HepG2 (cell line): ENCODE measurements around the gene SLC25A19. TPM values are rescaled to one million over a fixed set of nuclear protein-coding genes. Genes with fewer than 3 reads are reported as not detected.

Experiments
- ATAC-seq: fragments of 200-7000 bp; cut with Tn5 transposase; 3 replicates; pipeline ENCODE4 v1.9.1; 2020; ENCODE audit warnings: mild to moderate bottlenecking, moderate library complexity
- BruUV-seq: library from RNA; stranded (reverse); fragments of 400-500 nt; replicated peaks from 2 replicates; lab custom pipeline; 2021; lab: Mats Ljungman, UMichigan
- CTCF ChIA-PET: fragments of 300-600 bp; formaldehyde crosslinking; extraction: SDS; loops from one replicate; lab custom pipeline; 2021; ENCODE audit warnings: low total read pairs, inconsistent platforms, low intra/inter-chr PET ratio; lab: Yijun Ruan, JAX
- POLR2A ChIA-PET: fragments of 350-600 bp; sonication (Branson Sonifier 250); formaldehyde crosslinking; loops from one replicate; lab custom pipeline; 2020; ENCODE audit warnings: antibody characterized with exemption, inconsistent platforms; lab: Yijun Ruan, JAX
- DNase-seq: peaks from one replicate; pipeline ENCODE4 v3.0.0-alpha.2; 2015; ENCODE audit warnings: low spot score
- FAIRE-seq: peaks from 3 replicates; lab custom pipeline; 2011; peaks lifted over from hg19 to GRCh38; lab: Jason Lieb, UNC
- H2AFZ ChIP-seq: one replicate; pipeline ENCODE4 v1.6.1; 2011; ENCODE audit warnings: low read length, inconsistent platforms
- H3K27ac ChIP-seq: fragments of 300-600 bp; 3 replicates; pipeline ENCODE4 v1.8.0; 2011; ENCODE audit warnings: mixed run types, mild to moderate bottlenecking, mixed read lengths, low read length, inconsistent platforms; ENCODE audit not compliant: insufficient read depth; ENCODE audit errors: extremely low read length
- H3K27me3 ChIP-seq, 2 experiments: fragments of 200-600 bp in 1 of 2; 2 replicates in 1 of 2; 3 replicates in 1 of 2; pipeline versions ENCODE4 v1.6.0 to v1.8.0; 2011; ENCODE audit warnings: low read length in 2 of 2, mild to moderate bottlenecking in 2 of 2, moderate library complexity in 2 of 2, inconsistent platforms in 1 of 2; ENCODE audit not compliant: insufficient read depth in 2 of 2, control insufficient read depth in 1 of 2
- H3K36me3 ChIP-seq, 2 experiments: fragments of 200-600 bp in 1 of 2; replicated peaks in 1 of 2; 2 replicates in 1 of 2; 3 replicates in 1 of 2; pipeline versions ENCODE4 v1.5.1 to v1.8.0; 2011; ENCODE audit warnings: low read length in 2 of 2, inconsistent platforms in 1 of 2; ENCODE audit not compliant: insufficient read depth in 2 of 2, control insufficient read depth in 1 of 2
- H3K4me1 ChIP-seq: 2 replicates; pipeline ENCODE4 v1.5.1; 2012; ENCODE audit warnings: low read length, inconsistent platforms; ENCODE audit not compliant: insufficient read depth
- H3K4me2 ChIP-seq: 2 replicates; pipeline ENCODE4 v1.6.0; 2011; ENCODE audit warnings: low read depth, low read length, inconsistent platforms
- H3K4me3 ChIP-seq, 3 experiments: fragments of 200-600 bp in 1 of 3; sonication (generic), shearing (Covaris generic) in 1 of 3; replicated peaks in 1 of 3; 2 replicates each; pipeline ENCODE4 v1.5.1; 2011 to 2016; ENCODE audit warnings: low read length in 3 of 3, inconsistent platforms in 2 of 3, low read depth in 2 of 3, mild to moderate bottlenecking in 2 of 3, control low read depth in 1 of 3, mixed read lengths in 1 of 3; ENCODE audit not compliant: insufficient read depth in 1 of 3
- H3K79me2 ChIP-seq: one replicate; pipeline ENCODE4 v1.6.1; 2011; ENCODE audit warnings: low read length, inconsistent platforms; ENCODE audit not compliant: insufficient read depth
- H3K9ac ChIP-seq: 2 replicates; pipeline ENCODE4 v1.6.0; 2011; ENCODE audit warnings: mild to moderate bottlenecking, low read depth, low read length, inconsistent platforms; ENCODE audit not compliant: insufficient read depth
- H3K9me3 ChIP-seq: 2 replicates; pipeline ENCODE4 v1.5.1; 2012; ENCODE audit warnings: mild to moderate bottlenecking, low read length
- H4K20me1 ChIP-seq: 2 replicates; pipeline ENCODE4 v1.6.0; 2011; ENCODE audit warnings: inconsistent platforms, mild to moderate bottlenecking, low read length, moderate library complexity; ENCODE audit not compliant: insufficient read depth
- CEBPB ChIP-seq: IDR thresholded peaks from 2 replicates; pipeline ENCODE4 v1.6.1; 2011; ENCODE audit warnings: low read depth, low read length, improper control_type of control experiment, borderline replicate concordance
- CEBPG ChIP-seq: IDR thresholded peaks from 2 replicates; pipeline ENCODE4 v1.6.1; 2016
- CREM ChIP-seq, 2 experiments: sonication (generic) in 1 of 2; formaldehyde crosslinking in 1 of 2; IDR thresholded peaks; 2 replicates each; pipeline versions ENCODE4 v1.4.0 to v1.6.1; 2016 to 2020; ENCODE audit warnings: antibody characterized with exemption in 1 of 2, mild to moderate bottlenecking in 1 of 2, missing genetic modification reagents in 1 of 2
- HOXA5 ChIP-seq: sonication (generic); formaldehyde crosslinking; IDR thresholded peaks from 2 replicates; pipeline ENCODE4 v1.4.0; 2020; ENCODE audit warnings: missing genetic modification reagents
- LCORL ChIP-seq, 2 experiments: fragments of 450-650 bp in 1 of 2; sonication (generic) in 1 of 2; formaldehyde crosslinking in 1 of 2; IDR thresholded peaks; 2 replicates each; pipeline versions ENCODE4 v1.5.0 to v1.6.1; 2017 to 2020; ENCODE audit warnings: antibody characterized with exemption in 1 of 2, missing genetic modification reagents in 1 of 2
- MED13 ChIP-seq: sonication (generic); formaldehyde crosslinking; IDR thresholded peaks from 2 replicates; pipeline ENCODE4 v1.5.0; 2020; ENCODE audit warnings: missing genetic modification reagents
- MIER2 ChIP-seq: IDR thresholded peaks from 2 replicates; pipeline ENCODE4 v1.6.1; 2016; ENCODE audit warnings: missing biosample characterization, missing genetic modification reagents
- RXRB ChIP-seq: IDR thresholded peaks from 2 replicates; pipeline ENCODE4 v1.6.1; 2016; ENCODE audit warnings: borderline replicate concordance, missing genetic modification reagents, missing compliant biosample characterization
- TCF7 ChIP-seq: sonication (generic); IDR thresholded peaks from 2 replicates; pipeline ENCODE4 v1.6.1; 2016; ENCODE audit warnings: antibody characterized with exemption, low read depth
- ZNF232 ChIP-seq: sonication (generic); formaldehyde crosslinking; IDR thresholded peaks from 2 replicates; pipeline ENCODE4 v1.4.0; 2020; ENCODE audit warnings: missing genetic modification reagents, borderline replicate concordance
- ZNF362 ChIP-seq: sonication (generic); formaldehyde crosslinking; IDR thresholded peaks from 2 replicates; pipeline ENCODE4 v1.4.0; 2020; ENCODE audit warnings: missing genetic modification reagents, mild to moderate bottlenecking, borderline replicate concordance
- ZNF672 ChIP-seq: sonication (generic); formaldehyde crosslinking; IDR thresholded peaks from 2 replicates; pipeline ENCODE4 v1.8.1; 2022; ENCODE audit warnings: missing genetic modification reagents
- WGBS: methylation state at CpG from one replicate; pipeline ENCODE4 v1.1.6; 2017; ENCODE audit warnings: low lambda C conversion rate; 5-methylcytosine and 5-hydroxymethylcytosine counted together
- in situ Hi-C: cut with HindIII; loops from 2 replicates; pipeline ENCODE4 v1.10.0; 2017; ENCODE audit warnings: low pct_unique_long_range_greater_than_20kb; ENCODE audit not compliant: extremely low pct_ligation_motif_present
- intact Hi-C: fragments of 100-400 bp; cut with micrococcal nuclease; formaldehyde crosslinking; loops from one replicate; pipeline ENCODE4 v1.10.0; 2022; ENCODE audit not compliant: unreplicated experiment
- polyA plus RNA-seq, 8 experiments: library from polyadenylated mRNA; depleted of rRNA in 3 of 8; stranded (reverse) in 7 of 8; unstranded in 1 of 8; fragments of >200 nt; fragmentation: Illumina TruSeq in 4 of 8; extraction: Trizol in 4 of 8; gene quantifications; 2 replicates each; pipeline versions ENCODE4 v1.2.1 to v1.2.3, GENCODE V29; 2011 to 2016; ENCODE audit warnings: low read depth in 4 of 8, missing spikeins in 1 of 8, mixed read lengths in 1 of 8; ENCODE audit not compliant: insufficient read depth in 1 of 8
- total RNA-seq, 5 experiments: library from RNA; depleted of rRNA; stranded (reverse); fragments of >200 nt; fragmentation: Illumina TruSeq; extraction: Trizol; gene quantifications; 2 replicates each; pipeline ENCODE4 v1.2.3, GENCODE V29; 2016; ENCODE audit warnings: low read depth in 1 of 5
- TF ChIP-seq, protein P1 (sequence below): IDR thresholded peaks from 2 replicates; pipeline ENCODE4 v1.6.1; 2012; ENCODE audit warnings: inconsistent platforms

The SLC25A19 gene
- total and polyA plus RNA-seq, 2 of the 13 experiments (the other 11 are each of a cell fraction or from before 2014, with no cell fraction given): 24.4 to 41.4 TPM

DNA sequence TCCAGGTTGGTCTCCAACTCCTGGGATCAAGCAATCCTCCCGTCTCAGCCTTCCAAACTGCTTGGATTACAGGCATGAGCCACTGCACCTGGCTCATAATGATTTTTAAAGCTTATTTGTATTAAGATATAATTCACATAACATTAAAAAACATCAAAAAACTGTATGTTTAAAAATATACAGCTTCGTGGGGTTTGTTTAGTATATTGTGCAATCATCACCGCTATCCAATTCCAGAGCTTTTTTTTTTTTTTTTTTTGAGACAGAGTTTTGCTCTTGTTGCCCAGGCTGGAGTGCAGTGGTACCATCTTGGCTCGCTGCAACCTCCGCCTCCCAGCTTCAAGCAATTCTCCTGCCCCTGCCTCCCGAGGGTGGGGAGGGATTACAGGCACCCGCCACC, 11.0 kb upstream of the SLC25A19 start:
- Histone ChIP-seq H3K4me3 (no peak overlapping the region), H3K36me3 (no peaks in the 10 kb centered on the region), H3K9ac (no peak overlapping the region), H3K79me2 (no peaks in the 10 kb centered on the region), H3K4me2 (no peak overlapping the region), H3K27me3 (no peaks in the 10 kb centered on the region), H2AFZ (no peak overlapping the region), H3K27ac (no peak overlapping the region), H3K4me1 (peaks cover 30% of the 10 kb centered on the region), H3K9me3 (no peaks in the 10 kb centered on the region), H4K20me1 (no peaks in the 10 kb centered on the region)
- CTCF ChIA-PET: no interaction called here
- BruUV-seq: no TSS peak
- in situ Hi-C loops (no loop called here), intact Hi-C loops (no loop called here)
- FAIRE-seq (no peak), ATAC-seq (no peak), DNase-seq (no peak)
- TF ChIP-seq CEBPB (peak; percentile 74; the same call in 1 of the 2 replicates), CEBPG (CRISPR knock-in tag) (peak; percentile 42; the same call in 1 of the 2 replicates), TCF7 (no peak), ZNF362 (0 out of 2 replicates have a peak, but pooled peaks have one; percentile 13)
- POLR2A ChIA-PET: interaction anchor here (0.9 to 1.0 kb wide), 2 partner anchors 11 to 94 kb away, joined by 3 to 4 read pairs; partner anchors contain the start of gene SLC25A19
- WGBS: 68% methylated on average over 7 of the region's 7 CpGs

- intact Hi-C loops (loop anchor here (1.0 kb wide), 1 partner anchor 14 kb away; no protein-coding TSS in a partner anchor), in situ Hi-C loops (no loop called here)
- peak; percentile 96 for FAIRE-seq
- 13% methylated on average over 8 of the region's 8 CpGs for WGBS
- H3K79me2 ChIP-seq: no peaks in the 10 kb centered on the region
- ATAC-seq: peak; percentile 93
- no peaks in the 10 kb centered on the region for H3K27me3 ChIP-seq
- peaks cover 60% of the 10 kb centered on the region for H3K4me1 ChIP-seq
- BruUV-seq: TSS peak; percentile 92
- peak; percentile 98 for DNase-seq
- H3K4me3 ChIP-seq: peak overlapping the region; percentile 43 to 58 (median 46)
- H3K27ac ChIP-seq: peak overlapping the region; percentile 85
- peak overlapping the region; percentile 43 for H2AFZ ChIP-seq
- CTCF ChIA-PET: interaction anchor here (0.8 kb wide), 1 partner anchor 109 kb away, joined by 3 read pairs; no protein-coding TSS in a partner anchor
- H3K9ac ChIP-seq: peak overlapping the region; percentile 62
- no peaks in the 10 kb centered on the region for H3K36me3 ChIP-seq
- H3K9me3 ChIP-seq: no peaks in the 10 kb centered on the region
- H3K4me2 ChIP-seq: peak overlapping the region; percentile 84
- POLR2A ChIA-PET: interaction anchor here (1.3 to 4.8 kb wide), 4 partner anchors 9 to 98 kb away, joined by 4 to 33 read pairs (median 7); partner anchors contain the start of gene MIF4GD
- no peaks in the 10 kb centered on the region for H4K20me1 ChIP-seq
- peak; percentile 16; the same call in 1 of the 2 replicates for TF ChIP-seq MED13
- TF ChIP-seq, protein P1, sequence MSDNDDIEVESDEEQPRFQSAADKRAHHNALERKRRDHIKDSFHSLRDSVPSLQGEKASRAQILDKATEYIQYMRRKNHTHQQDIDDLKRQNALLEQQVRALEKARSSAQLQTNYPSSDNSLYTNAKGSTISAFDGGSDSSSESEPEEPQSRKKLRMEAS: peak; percentile 79; the same call in 1 of the 2 replicates
- peak; percentile 75; the same call in 1 of the 2 replicates for TF ChIP-seq ZNF232
- peak; percentile 90; the same call in 1 of the 2 replicates for TF ChIP-seq CREM (IDR thresholded peaks at IDR 0.05)
- TF ChIP-seq CREM (CRISPR knock-in tag; IDR thresholded peaks at IDR 0.05): no peak
- TF ChIP-seq HOXA5 (CRISPR knock-in tag): peak; percentile 70; the same call in 1 of the 2 replicates
- no peak for TF ChIP-seq ZNF672 (CRISPR knock-in tag)
- TF ChIP-seq MIER2: peak; percentile 79
- TF ChIP-seq RXRB (CRISPR knock-in tag): peak; percentile 92
- no peak for TF ChIP-seq LCORL (IDR thresholded peaks at IDR 0.05)
- TF ChIP-seq LCORL (CRISPR knock-in tag; IDR thresholded peaks at IDR 0.05): peak; percentile 95
Observed at GRCh38 chr17:75295201-75296158, 6.2 kb upstream of the SLC25A19 start.
